ENCODE measurements around the gene FBXO21. TPM values are rescaled to one million over a fixed set of nuclear protein-coding genes. Genes with fewer than 3 reads are reported as not detected.
A peak's percentile ranks its signal among the peaks of the same experiment; 100 is the strongest.

FBXO21 gene
- total RNA-seq, 1 donor from 2014 or later = 52.3 TPM

- intact Hi-C loops (cut with micrococcal nuclease) = no loop called here
- Histone ChIP-seq H3K9me3 (replicated peaks) (no peaks in the 10 kb centered on the region), H3K36me3 (no peaks in the 10 kb centered on the region), H3K4me3 (no peak overlapping the region), H3K27me3 (ENCODE audit: low read depth) (peaks cover 77% of the 10 kb centered on the region), H3K27ac (replicated peaks) (no peak overlapping the region), H3K4me1 (no peaks in the 10 kb centered on the region)
- DNase-seq = no peak
- TF ChIP-seq, protein P1, sequence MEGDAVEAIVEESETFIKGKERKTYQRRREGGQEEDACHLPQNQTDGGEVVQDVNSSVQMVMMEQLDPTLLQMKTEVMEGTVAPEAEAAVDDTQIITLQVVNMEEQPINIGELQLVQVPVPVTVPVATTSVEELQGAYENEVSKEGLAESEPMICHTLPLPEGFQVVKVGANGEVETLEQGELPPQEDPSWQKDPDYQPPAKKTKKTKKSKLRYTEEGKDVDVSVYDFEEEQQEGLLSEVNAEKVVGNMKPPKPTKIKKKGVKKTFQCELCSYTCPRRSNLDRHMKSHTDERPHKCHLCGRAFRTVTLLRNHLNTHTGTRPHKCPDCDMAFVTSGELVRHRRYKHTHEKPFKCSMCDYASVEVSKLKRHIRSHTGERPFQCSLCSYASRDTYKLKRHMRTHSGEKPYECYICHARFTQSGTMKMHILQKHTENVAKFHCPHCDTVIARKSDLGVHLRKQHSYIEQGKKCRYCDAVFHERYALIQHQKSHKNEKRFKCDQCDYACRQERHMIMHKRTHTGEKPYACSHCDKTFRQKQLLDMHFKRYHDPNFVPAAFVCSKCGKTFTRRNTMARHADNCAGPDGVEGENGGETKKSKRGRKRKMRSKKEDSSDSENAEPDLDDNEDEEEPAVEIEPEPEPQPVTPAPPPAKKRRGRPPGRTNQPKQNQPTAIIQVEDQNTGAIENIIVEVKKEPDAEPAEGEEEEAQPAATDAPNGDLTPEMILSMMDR (IDR thresholded peaks at IDR 0.05; ENCODE audit: borderline replicate concordance) = no peak
These were observed 26.4 kb upstream of the FBXO21 start for GRCh38 chr12:117216686-117217085.

- TF ChIP-seq, protein P1 (IDR thresholded peaks at IDR 0.05; ENCODE audit: borderline replicate concordance) = no peak
- Histone ChIP-seq H3K36me3 (no peaks in the 10 kb centered on the region), H3K9me3 (replicated peaks) (no peaks in the 10 kb centered on the region), H3K27ac (replicated peaks) (no peak overlapping the region), H3K27me3 (ENCODE audit: low read depth) (peaks cover 76% of the 10 kb centered on the region), H3K4me1 (no peaks in the 10 kb centered on the region), H3K4me3 (no peak overlapping the region)
- DNase-seq = no peak
- intact Hi-C loops (cut with micrococcal nuclease) = loop anchor here (5.0 kb wide), 1 partner anchor 623 kb away; no protein-coding TSS in a partner anchor
These were observed 24.5 kb upstream of the FBXO21 start for GRCh38 chr12:117214797-117215196.

GRCh38 chr12:117213295-117213808, 23.1 kb upstream of the FBXO21 start:
- DNase-seq = no peak
- H3K9me3 ChIP-seq (replicated peaks) = no peaks in the 10 kb centered on the region
- peaks cover 76% of the 10 kb centered on the region for H3K27me3 ChIP-seq (ENCODE audit: low read depth)
- TF ChIP-seq, protein P1 (IDR thresholded peaks at IDR 0.05; ENCODE audit: borderline replicate concordance) = no peak
- H3K27ac ChIP-seq (replicated peaks) = no peak overlapping the region
- no peak overlapping the region for H3K4me3 ChIP-seq
- intact Hi-C loops (cut with micrococcal nuclease) = loop anchor here (5.0 kb wide), 1 partner anchor 624 kb away; no protein-coding TSS in a partner anchor
- no peaks in the 10 kb centered on the region for H3K36me3 ChIP-seq
- no peaks in the 10 kb centered on the region for H3K4me1 ChIP-seq

GRCh38 chr12:117212563-117213190, 22.4 kb upstream of the FBXO21 start:
- Histone ChIP-seq H3K27me3 (ENCODE audit: low read depth) (peaks cover 74% of the 10 kb centered on the region), H3K4me3 (no peak overlapping the region), H3K36me3 (no peaks in the 10 kb centered on the region), H3K27ac (replicated peaks) (no peak overlapping the region), H3K4me1 (no peaks in the 10 kb centered on the region), H3K9me3 (replicated peaks) (no peaks in the 10 kb centered on the region)
- TF ChIP-seq, protein P1 (IDR thresholded peaks at IDR 0.05; ENCODE audit: borderline replicate concordance) = peak; percentile 87
- intact Hi-C loops (cut with micrococcal nuclease) = loop anchor here (5.0 kb wide), 1 partner anchor 625 kb away; no protein-coding TSS in a partner anchor
- peak; percentile 53 for DNase-seq

DNA sequence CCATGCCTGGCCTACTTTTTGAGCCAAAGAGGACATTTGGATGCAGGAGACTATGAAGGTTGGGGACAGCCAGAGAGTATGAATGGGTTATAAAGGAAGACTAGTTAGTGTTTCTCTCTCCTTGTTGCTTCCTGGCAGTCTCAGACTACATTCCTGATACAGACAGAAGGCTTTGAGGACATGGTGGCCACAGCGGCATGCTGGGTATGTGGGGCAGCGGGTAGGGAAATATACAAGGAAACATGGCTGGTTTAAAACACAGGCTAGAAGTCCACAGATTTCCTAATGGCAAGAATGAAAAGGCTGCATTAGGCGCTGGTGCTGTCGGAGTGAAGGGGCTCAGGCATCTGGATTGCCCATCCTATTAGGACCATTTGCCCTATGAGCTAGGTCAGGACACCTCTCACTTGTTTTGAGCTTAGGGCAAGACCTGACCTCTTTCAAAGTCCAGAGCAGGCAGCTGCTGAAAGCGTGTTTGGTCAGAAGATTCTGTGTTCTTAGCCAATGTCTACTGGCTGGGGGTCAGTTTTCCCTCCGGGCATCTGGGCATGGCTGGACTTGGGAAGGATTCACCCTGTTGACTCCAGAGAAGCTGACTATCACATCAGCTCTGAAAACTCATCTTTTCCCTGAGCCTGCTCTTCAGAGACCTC, 20.1 kb upstream of the FBXO21 start:
- intact Hi-C loops (cut with micrococcal nuclease) = loop anchor here (5.0 kb wide), 1 partner anchor 627 kb away; no protein-coding TSS in a partner anchor
- DNase-seq = no peak
- no peak overlapping the region for H3K4me3 ChIP-seq
- no peaks in the 10 kb centered on the region for H3K9me3 ChIP-seq (replicated peaks)
- no peak overlapping the region for H3K27ac ChIP-seq (replicated peaks)
- no peaks in the 10 kb centered on the region for H3K4me1 ChIP-seq
- peaks cover 74% of the 10 kb centered on the region for H3K27me3 ChIP-seq (ENCODE audit: low read depth)
- H3K36me3 ChIP-seq = no peaks in the 10 kb centered on the region
- TF ChIP-seq, protein P1 (IDR thresholded peaks at IDR 0.05; ENCODE audit: borderline replicate concordance) = no peak

Measured in left ventricle myocardium inferior (tissue), 1 donor.